NCI-H187 (cell line): ENCODE data around the gene MRGPRF.

ENCODE experiments used
- DNase-seq, 2 experiments: peaks; one replicate each; lab custom pipeline; 2025; lab: John Stamatoyannopoulos, UW

Gene MRGPRF

GRCh38 chr11:69013009-69013951 is at the start of gene MRGPRF:
TSS of gene MRGPRF (minus strand) at chr11:69013246. CDS start at chr11:69009901, 3,345 bp downstream.
- no peak for DNase-seq

GRCh38 chr11:69062169-69062855 is 49.3 kb upstream of the MRGPRF start:
- no peak for DNase-seq

GRCh38 chr11:69061713-69062053 is 48.6 kb upstream of the MRGPRF start:
- no peak for DNase-seq

- DNase-seq: no peak
These were observed 48.0 kb upstream of the MRGPRF start for GRCh38 chr11:69060806-69061712.

- no peak for DNase-seq
These were observed 46.9 kb upstream of the MRGPRF start for GRCh38 chr11:69059985-69060384.

GRCh38 chr11:69059429-69059828 is 46.4 kb upstream of the MRGPRF start:
- no peak for DNase-seq

GRCh38 chr11:69058511-69059270 is 45.6 kb upstream of the MRGPRF start:
- no peak for DNase-seq

GRCh38 chr11:69057801-69058200 is 44.8 kb upstream of the MRGPRF start:
- DNase-seq: no peak

- DNase-seq: no peak
These were observed 44.2 kb upstream of the MRGPRF start for GRCh38 chr11:69057236-69057635.

GRCh38 chr11:69055598-69056516 is 42.8 kb upstream of the MRGPRF start:
- no peak for DNase-seq

GRCh38 chr11:69055212-69055586 is 42.2 kb upstream of the MRGPRF start:
- DNase-seq: no peak

- no peak for DNase-seq
These were observed 41.6 kb upstream of the MRGPRF start for GRCh38 chr11:69054397-69055211.

GRCh38 chr11:69053546-69054396 is 40.7 kb upstream of the MRGPRF start:
- DNase-seq: no peak

GRCh38 chr11:69053169-69053477 is 40.1 kb upstream of the MRGPRF start:
- DNase-seq: no peak

GRCh38 chr11:69052343-69053168 is 39.5 kb upstream of the MRGPRF start:
- DNase-seq: no peak

- no peak for DNase-seq
These were observed 38.6 kb upstream of the MRGPRF start for GRCh38 chr11:69051381-69052342.
